ENCODE data around the gene PARD3B.

- TF ChIP-seq CTCF (IDR thresholded peaks at IDR 0.05; ENCODE audit: low read depth, low read length) (no peak), POLR2A (IDR thresholded peaks at IDR 0.05; ENCODE audit: extremely low read depth, insufficient read length) (no peak), MYC (IDR thresholded peaks at IDR 0.05; ENCODE audit: low read depth, low read length) (no peak)
- TF ChIP-seq, protein P1, sequence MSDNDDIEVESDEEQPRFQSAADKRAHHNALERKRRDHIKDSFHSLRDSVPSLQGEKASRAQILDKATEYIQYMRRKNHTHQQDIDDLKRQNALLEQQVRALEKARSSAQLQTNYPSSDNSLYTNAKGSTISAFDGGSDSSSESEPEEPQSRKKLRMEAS (IDR thresholded peaks at IDR 0.05; ENCODE audit: low read depth, low read length): no peak
These were observed 1065.2 kb downstream of the PARD3B start for GRCh38 chr2:205610437-205610836.
